AG20443 (cell line): ENCODE data around the gene ADCY9.

Experiments
- DNase-seq: peaks from one replicate; pipeline ENCODE4 v3.0.0; 2012; ENCODE audit warnings: low spot score, mixed read lengths

Gene ADCY9

GRCh38 chr16:4123616-4124300 lies 7.5 kb upstream of the ADCY9 start:
- DNase-seq = peak; percentile 54

GRCh38 chr16:4120176-4120575 lies 3.9 kb upstream of the ADCY9 start:
- DNase-seq = no peak

GRCh38 chr16:4117250-4117578 lies 972 bp upstream of the ADCY9 start:
- DNase-seq = no peak

- DNase-seq = no peak
Measured at GRCh38 chr16:4115949-4116318, 308 bp downstream of the ADCY9 start.

GRCh38 chr16:4115209-4115948 lies 863 bp downstream of the ADCY9 start:
- DNase-seq = peak; percentile 86

GRCh38 chr16:4114257-4115208 lies 1.7 kb downstream of the ADCY9 start:
- DNase-seq = no peak

- no peak for DNase-seq
Measured at GRCh38 chr16:4113358-4114256, 2.6 kb downstream of the ADCY9 start.

- DNase-seq = no peak
Measured at GRCh38 chr16:4111748-4112696, 4.2 kb downstream of the ADCY9 start.

- no peak for DNase-seq
Measured at GRCh38 chr16:4110680-4111079, 5.6 kb downstream of the ADCY9 start.

GRCh38 chr16:4110065-4110464 lies 6.2 kb downstream of the ADCY9 start:
- DNase-seq = no peak

GRCh38 chr16:4109250-4109736 lies 6.9 kb downstream of the ADCY9 start:
- DNase-seq = no peak

- no peak for DNase-seq
Measured at GRCh38 chr16:4106516-4106915, 9.7 kb downstream of the ADCY9 start.

GRCh38 chr16:4105848-4106247 lies 10.4 kb downstream of the ADCY9 start:
- DNase-seq = no peak

GRCh38 chr16:4103745-4104144 lies 12.5 kb downstream of the ADCY9 start:
- no peak for DNase-seq

- DNase-seq = no peak
Measured at GRCh38 chr16:4101421-4102219, 14.6 kb downstream of the ADCY9 start.

- DNase-seq = no peak
Measured at GRCh38 chr16:4098501-4098900, 17.7 kb downstream of the ADCY9 start.

GRCh38 chr16:4097826-4098240 lies 18.4 kb downstream of the ADCY9 start:
- DNase-seq = no peak

GRCh38 chr16:4096509-4096908 lies 19.7 kb downstream of the ADCY9 start:
- DNase-seq = no peak

- no peak for DNase-seq
Measured at GRCh38 chr16:4094127-4094773, 22.0 kb downstream of the ADCY9 start.
